Measurements from ENCODE around the gene PELI3.
"Not testable (repeated sequence)": the region's sequence is repeated elsewhere in the genome, so short reads cannot be mapped to it uniquely, and the experiment has no call there.

PELI3 gene

GRCh38 chr11:66429983-66430602 lies 36.6 kb upstream of the PELI3 start:
- peaks cover under 1% of the 10 kb centered on the region for H3K27me3 ChIP-seq
- no peak for TF ChIP-seq Cebpa-rat (IDR thresholded peaks at IDR 0.05)
- H3K4me2 ChIP-seq = no peak overlapping the region
- peaks cover 32% of the 10 kb centered on the region for H3K36me3 ChIP-seq
- no peak overlapping the region for H3K27ac ChIP-seq
- H3K9ac ChIP-seq = no peak overlapping the region
- H4K20me1 ChIP-seq = peaks cover 18% of the 10 kb centered on the region; the same call in 1 of the 2 replicates
- H3K4me1 ChIP-seq = no peaks in the 10 kb centered on the region
- H3K4me3 ChIP-seq = no peak overlapping the region
- no peaks in the 10 kb centered on the region for H3K9me3 ChIP-seq

GRCh38 chr11:66431287-66431686 lies 35.4 kb upstream of the PELI3 start:
- not testable (repeated sequence) for H3K4me3 ChIP-seq, H3K27me3 ChIP-seq, H3K9me3 ChIP-seq, H3K4me2 ChIP-seq, H3K27ac ChIP-seq, H3K9ac ChIP-seq, H3K4me1 ChIP-seq
- Histone ChIP-seq H3K36me3 (peaks cover 44% of the 10 kb centered on the region), H4K20me1 (peaks cover 11% of the 10 kb centered on the region; the same call in 1 of the 2 replicates)

- H3K9ac ChIP-seq, H3K4me2 ChIP-seq, H3K27me3 ChIP-seq, H3K9me3 ChIP-seq, H3K4me3 ChIP-seq, H3K27ac ChIP-seq, H4K20me1 ChIP-seq, H3K4me1 ChIP-seq: not testable (repeated sequence)
- peaks cover 50% of the 10 kb centered on the region for H3K36me3 ChIP-seq
These were observed 34.8 kb upstream of the PELI3 start for GRCh38 chr11:66431871-66432329.

GRCh38 chr11:66432597-66432996 lies 34.1 kb upstream of the PELI3 start:
- H3K27me3 ChIP-seq = no peaks in the 10 kb centered on the region
- H3K27ac ChIP-seq = no peak overlapping the region

GRCh38 chr11:66437979-66438503 lies 28.7 kb upstream of the PELI3 start:
- peak overlapping the region; percentile 86 for H3K4me2 ChIP-seq
- peaks cover 9% of the 10 kb centered on the region for H3K4me1 ChIP-seq
- H3K36me3 ChIP-seq = peaks cover 40% of the 10 kb centered on the region
- peak overlapping the region; percentile 92 for H3K9ac ChIP-seq
- no peaks in the 10 kb centered on the region for H3K27me3 ChIP-seq
- no peaks in the 10 kb centered on the region for H4K20me1 ChIP-seq
- peak overlapping the region; percentile 91 for H3K27ac ChIP-seq
- H3K4me3 ChIP-seq = peak overlapping the region; percentile 89
- peaks cover 7% of the 10 kb centered on the region for H3K9me3 ChIP-seq
- TF ChIP-seq Cebpa-rat (IDR thresholded peaks at IDR 0.05) = no peak

More at GRCh38 chr11:66432597-66432996, 34.1 kb upstream of the PELI3 start:
- Histone ChIP-seq H3K9me3 (no peaks in the 10 kb centered on the region), H3K4me2 (no peak overlapping the region), H4K20me1 (no peaks in the 10 kb centered on the region), H3K9ac (no peak overlapping the region), H3K4me1 (peaks cover 2% of the 10 kb centered on the region), H3K4me3 (no peak overlapping the region), H3K36me3 (peaks cover 54% of the 10 kb centered on the region)
- no peak for TF ChIP-seq Cebpa-rat (IDR thresholded peaks at IDR 0.05)

- TF ChIP-seq Cebpa-rat (IDR thresholded peaks at IDR 0.05) = no peak
These were observed 27.9 kb upstream of the PELI3 start, which contains the start of gene MRPL11 for GRCh38 chr11:66438504-66439466. TSS of gene MRPL11 (minus strand) at chr11:66438848. CDS start at chr11:66438754, 94 bp downstream.

GRCh38 chr11:66440101-66440939 lies 26.4 kb upstream of the PELI3 start:
- H4K20me1 ChIP-seq, H3K4me3 ChIP-seq, H3K27ac ChIP-seq, H3K4me2 ChIP-seq, H3K4me1 ChIP-seq, H3K9ac ChIP-seq, H3K27me3 ChIP-seq: not testable (repeated sequence)
- Histone ChIP-seq H3K9me3 (peaks cover 21% of the 10 kb centered on the region), H3K36me3 (peaks cover 19% of the 10 kb centered on the region)

More at GRCh38 chr11:66438504-66439466, 27.9 kb upstream of the PELI3 start, which contains the start of gene MRPL11:
- H3K4me2 ChIP-seq = peak within 1 kb of the TSS; percentile 86
- peaks cover 33% of the 10 kb centered on the region for H3K36me3 ChIP-seq
- peak within 1 kb of the TSS; percentile 92 for H3K9ac ChIP-seq
- H3K27me3 ChIP-seq = no peaks in the 10 kb centered on the region
- peak within 1 kb of the TSS; percentile 89 for H3K4me3 ChIP-seq
- H4K20me1 ChIP-seq = no peaks in the 10 kb centered on the region
- H3K27ac ChIP-seq = peak within 1 kb of the TSS; percentile 91
- peaks cover 9% of the 10 kb centered on the region for H3K4me1 ChIP-seq
- peaks cover 15% of the 10 kb centered on the region for H3K9me3 ChIP-seq

- H3K36me3 ChIP-seq = peaks cover 13% of the 10 kb centered on the region
- H3K27ac ChIP-seq, H4K20me1 ChIP-seq, H3K4me1 ChIP-seq, H3K9ac ChIP-seq, H3K27me3 ChIP-seq, H3K4me3 ChIP-seq, H3K4me2 ChIP-seq: not testable (repeated sequence)
- peaks cover 21% of the 10 kb centered on the region for H3K9me3 ChIP-seq
These were observed 25.8 kb upstream of the PELI3 start for GRCh38 chr11:66440940-66441282.

- no peak for TF ChIP-seq Cebpa-rat (IDR thresholded peaks at IDR 0.05)
- H3K4me2 ChIP-seq = no peak overlapping the region
These were observed 23.1 kb upstream of the PELI3 start for GRCh38 chr11:66443602-66444001.

More at GRCh38 chr11:66443602-66444001, 23.1 kb upstream of the PELI3 start:
- Histone ChIP-seq H3K4me1 (no peaks in the 10 kb centered on the region), H3K36me3 (no peaks in the 10 kb centered on the region), H3K27me3 (no peaks in the 10 kb centered on the region), H3K9ac (no peak overlapping the region), H3K27ac (no peak overlapping the region), H3K4me3 (no peak overlapping the region), H4K20me1 (no peaks in the 10 kb centered on the region), H3K9me3 (peaks cover 21% of the 10 kb centered on the region)
